IMR-90 (cell line): Measurements from ENCODE around the gene HNRNPH3. TPM values are rescaled to one million over a fixed set of nuclear protein-coding genes. Genes with fewer than 3 reads are reported as not detected.

ENCODE experiments used
- ATAC-seq: fragments of 200-7000 bp; cut with Tn5 transposase; 2 replicates; pipeline ENCODE4 v1.9.1; 2020; ENCODE audit warnings: low read depth, mild to moderate bottlenecking, moderate library complexity
- BruUV-seq: library from RNA; stranded (reverse); fragments of 400-500 nt; replicated peaks from 2 replicates; lab custom pipeline; 2021; lab: Mats Ljungman, UMichigan
- CTCF ChIA-PET: fragments of 300-600 bp; formaldehyde crosslinking; extraction: SDS; loops from one replicate; lab custom pipeline; 2021; ENCODE audit warnings: antibody characterized with exemption; lab: Yijun Ruan, JAX
- POLR2A ChIA-PET: fragments of 300-600 bp; sonication (Branson Sonifier 250); formaldehyde crosslinking; loops from one replicate; lab custom pipeline; 2022; ENCODE audit warnings: antibody characterized with exemption; ENCODE audit not compliant: unreplicated experiment; lab: Charles Lee
- DNase-seq: peaks from one replicate; pipeline ENCODE4 v3.0.0; 2013
- H2AFZ ChIP-seq: replicated peaks from 2 replicates; pipeline ENCODE3; 2013; ENCODE audit warnings: low read length, mild to moderate bottlenecking; ENCODE audit not compliant: poor library complexity
- H2AK5ac ChIP-seq: 2 replicates; pipeline ENCODE4 v1.6.1; 2013; ENCODE audit warnings: low read depth, low read length, inconsistent platforms
- H2AK9ac ChIP-seq: replicated peaks from 2 replicates; pipeline ENCODE3; 2013; ENCODE audit warnings: mild to moderate bottlenecking, low read depth, low read length, moderate library complexity; ENCODE audit not compliant: poor library complexity
- H2BK120ac ChIP-seq: 2 replicates; pipeline ENCODE4 v1.6.1; 2013; ENCODE audit warnings: low read depth, low read length, inconsistent platforms
- H2BK15ac ChIP-seq: 3 replicates; pipeline ENCODE4 v1.6.1; 2013; ENCODE audit warnings: low read depth, low read length, inconsistent platforms
- H2BK20ac ChIP-seq: 2 replicates; pipeline ENCODE4 v1.6.1; 2013; ENCODE audit warnings: low read depth, mild to moderate bottlenecking, inconsistent platforms, low read length, moderate library complexity
- H2BK5ac ChIP-seq: 2 replicates; pipeline ENCODE4 v1.6.1; 2013; ENCODE audit warnings: mild to moderate bottlenecking, low read depth, low read length, inconsistent platforms; ENCODE audit not compliant: poor library complexity, severe bottlenecking
- H3K14ac ChIP-seq: replicated peaks from 2 replicates; pipeline ENCODE4 v1.6.1; 2013; ENCODE audit warnings: low read depth, low read length, inconsistent platforms
- H3K18ac ChIP-seq: 2 replicates; pipeline ENCODE4 v1.6.1; 2013; ENCODE audit warnings: low read depth, low read length, control low read depth
- H3K23ac ChIP-seq: 2 replicates; pipeline ENCODE4 v1.6.1; 2013; ENCODE audit warnings: low read depth, low read length, inconsistent platforms
- H3K27ac ChIP-seq: 2 replicates; pipeline ENCODE4 v1.5.1; 2013; ENCODE audit warnings: mild to moderate bottlenecking, control low read depth, low read length; ENCODE audit not compliant: insufficient read depth
- H3K27me3 ChIP-seq: 2 replicates; pipeline ENCODE4 v1.6.1; 2013; ENCODE audit warnings: low read length; ENCODE audit not compliant: control insufficient read depth, insufficient read depth
- H3K36me3 ChIP-seq: 2 replicates; pipeline ENCODE4 v1.6.1; 2013; ENCODE audit warnings: low read length, mixed read lengths; ENCODE audit not compliant: control insufficient read depth, insufficient read depth
- H3K4ac ChIP-seq: 2 replicates; pipeline ENCODE4 v1.6.1; 2013; ENCODE audit warnings: low read depth, low read length, inconsistent platforms
- H3K4me1 ChIP-seq: 2 replicates; pipeline ENCODE4 v1.6.1; 2013; ENCODE audit warnings: low read length, mixed read lengths; ENCODE audit not compliant: control insufficient read depth, insufficient read depth
- H3K4me2 ChIP-seq: 2 replicates; pipeline ENCODE4 v1.6.1; 2013; ENCODE audit warnings: low read depth, mild to moderate bottlenecking, control low read depth, low read length, moderate library complexity
- H3K4me3 ChIP-seq: 2 replicates; pipeline ENCODE4 v1.5.1; 2013; ENCODE audit warnings: low read depth, mild to moderate bottlenecking, control low read depth, low read length, moderate library complexity; ENCODE audit not compliant: insufficient read depth
- H3K56ac ChIP-seq: 2 replicates; pipeline ENCODE4 v1.6.1; 2013; ENCODE audit warnings: low read length, inconsistent platforms; ENCODE audit not compliant: insufficient read depth; ENCODE audit errors: extremely low read depth
- H3K79me1 ChIP-seq, 2 experiments: 2 replicates each; pipeline ENCODE4 v1.6.1; 2013; ENCODE audit warnings: low read length in 2 of 2, inconsistent platforms in 1 of 2, low read depth in 1 of 2
- H3K9ac ChIP-seq: 2 replicates; pipeline ENCODE4 v1.6.1; 2013; ENCODE audit warnings: low read depth, low read length, control low read depth
- H3K9me1 ChIP-seq: 2 replicates; pipeline ENCODE4 v1.6.1; 2013; ENCODE audit warnings: low read length, inconsistent platforms; ENCODE audit not compliant: insufficient read depth
- H3K9me3 ChIP-seq: 2 replicates; pipeline ENCODE4 v1.6.1; 2013; ENCODE audit warnings: low read length; ENCODE audit not compliant: control insufficient read depth, insufficient read depth
- H4K20me1 ChIP-seq: 2 replicates; pipeline ENCODE4 v1.6.1; 2013; ENCODE audit warnings: low read length, inconsistent platforms; ENCODE audit not compliant: insufficient read depth
- H4K5ac ChIP-seq: 2 replicates; pipeline ENCODE4 v1.6.1; 2013; ENCODE audit warnings: mild to moderate bottlenecking, low read depth, low read length, control low read depth
- H4K8ac ChIP-seq, 2 experiments: 2 replicates each; pipeline ENCODE4 v1.6.1; 2013; ENCODE audit warnings: low read depth in 2 of 2, low read length in 2 of 2, control low read depth in 1 of 2, inconsistent platforms in 1 of 2
- H4K91ac ChIP-seq: 2 replicates; pipeline ENCODE4 v1.6.1; 2013; ENCODE audit warnings: low read depth, low read length, inconsistent platforms; ENCODE audit not compliant: insufficient read depth
- BHLHE40 ChIP-seq: fragments of 150-350 bp; IDR thresholded peaks from 2 replicates; pipeline ENCODE4 v1.6.1; 2016; ENCODE audit warnings: mild to moderate bottlenecking, low read depth, low read length
- CEBPB ChIP-seq: IDR thresholded peaks from 2 replicates; pipeline ENCODE4 v1.6.1; 2012; ENCODE audit warnings: low read depth, low read length, improper control_type of control experiment
- CHD1 ChIP-seq: IDR thresholded peaks from 2 replicates; pipeline ENCODE4 v1.6.1; 2012; ENCODE audit warnings: low read depth, low read length, improper control_type of control experiment
- CTCF ChIP-seq: conservative IDR thresholded peaks from 2 replicates; pipeline ENCODE4 v1.5.1; 2012; ENCODE audit warnings: mild to moderate bottlenecking, low read depth, low read length, improper control_type of control experiment
- FOS ChIP-seq: fragments of 150-350 bp; IDR thresholded peaks from 2 replicates; pipeline ENCODE4 v1.6.1; 2016; ENCODE audit warnings: low read depth, low read length
- MAFK ChIP-seq: IDR thresholded peaks from 2 replicates; pipeline ENCODE4 v1.6.1; 2012; ENCODE audit warnings: low read depth, low read length, improper control_type of control experiment
- MAZ ChIP-seq: IDR thresholded peaks from 2 replicates; pipeline ENCODE4 v1.6.1; 2012; ENCODE audit warnings: low read depth, mild to moderate bottlenecking, low read length, improper control_type of control experiment, moderate library complexity, borderline replicate concordance
- NFE2L2 ChIP-seq: fragments of 150-350 bp; IDR thresholded peaks from 2 replicates; pipeline ENCODE4 v1.6.1; 2016; ENCODE audit warnings: low read depth, mild to moderate bottlenecking, low read length
- POLR2A ChIP-seq: IDR thresholded peaks from 2 replicates; pipeline ENCODE4 v1.6.1; 2012; ENCODE audit warnings: mild to moderate bottlenecking, low read depth, low read length
- RAD21 ChIP-seq: IDR thresholded peaks from 2 replicates; pipeline ENCODE4 v1.6.1; 2012; ENCODE audit warnings: low read length, improper control_type of control experiment
- RCOR1 ChIP-seq: IDR thresholded peaks from 2 replicates; pipeline ENCODE4 v1.6.1; 2012; ENCODE audit warnings: mild to moderate bottlenecking, low read length, improper control_type of control experiment; ENCODE audit not compliant: insufficient replicate concordance
- RFX5 ChIP-seq: IDR thresholded peaks from 2 replicates; pipeline ENCODE4 v1.8.0; 2012; ENCODE audit warnings: low read depth, mild to moderate bottlenecking, low read length, moderate library complexity
- SMC3 ChIP-seq: fragments of 150-350 bp; IDR thresholded peaks from 2 replicates; pipeline ENCODE4 v1.6.1; 2016; ENCODE audit warnings: low read depth, mild to moderate bottlenecking, antibody characterized with exemption, low read length, moderate library complexity
- WGBS, 2 experiments: methylation state at CpG; one replicate each; pipeline versions ENCODE4 v1.1.5 to v1.1.7; 2013; ENCODE audit warnings: missing lambda C conversion rate in 2 of 2; ENCODE audit not compliant: insufficient read length in 1 of 2; ENCODE audit errors: extremely low coverage in 2 of 2; 5-methylcytosine and 5-hydroxymethylcytosine counted together
- dilution Hi-C: fragments of 300-500 bp; cut with HindIII; formaldehyde crosslinking; loops from one replicate; pipeline ENCODE4 v1.14.3; 2018; ENCODE audit warnings: low sequenced_read_pairs; ENCODE audit not compliant: unreplicated experiment
- in situ Hi-C: fragments of 300-500 bp; cut with MboI; formaldehyde crosslinking; loops from 3 replicates; pipeline ENCODE4 v1.14.3; 2019; ENCODE audit warnings: low sequenced_read_pairs, inconsistent platforms, mixed read lengths
- intact Hi-C: fragments of 100-400 bp; cut with micrococcal nuclease; formaldehyde crosslinking; loops from 2 replicates; pipeline ENCODE4 v1.10.0; 2022
- polyA plus RNA-seq, 3 experiments: library from polyadenylated mRNA; depleted of rRNA; stranded (reverse); fragments of >200 nt; gene quantifications; 2 replicates each; pipeline ENCODE4 v1.2.3, GENCODE V29; 2012; ENCODE audit warnings: low replicate concordance in 1 of 3
- total RNA-seq: library from RNA; depleted of rRNA; stranded (reverse); fragments of >200 nt; gene quantifications from 2 replicates; pipeline ENCODE4 v1.2.3, GENCODE V29; 2012
- TF ChIP-seq, protein P1 (sequence below): fragments of 150-350 bp; IDR thresholded peaks from 2 replicates; pipeline ENCODE4 v1.6.1; 2016; ENCODE audit warnings: low read depth, mild to moderate bottlenecking, low read length, moderate library complexity, borderline replicate concordance
- TF ChIP-seq, protein P2 (sequence below): fragments of 150-350 bp; IDR thresholded peaks from 2 replicates; pipeline ENCODE4 v1.6.1; 2017; ENCODE audit warnings: mild to moderate bottlenecking, antibody characterized with exemption, low read length, low read depth

HNRNPH3 gene
- total and polyA plus RNA-seq, 2 of the 4 experiments (the other 2 are of a cell fraction), result 10.6 to 142 TPM

GRCh38 chr10:68364101-68364886, 32.4 kb downstream of the HNRNPH3 start:
- Histone ChIP-seq H3K4me2 (no peak overlapping the region), H4K20me1 (no peaks in the 10 kb centered on the region), H3K14ac (no peak overlapping the region), H3K36me3 (peaks cover 30% of the 10 kb centered on the region), H3K4me3 (no peak overlapping the region), H2AK9ac (no peak overlapping the region), H2AK5ac (no peak overlapping the region), H3K27me3 (no peaks in the 10 kb centered on the region), H4K5ac (no peak overlapping the region), H2BK5ac (no peak overlapping the region), H4K8ac (no peak overlapping the region), H3K23ac (no peak overlapping the region), H3K9me1 (no peaks in the 10 kb centered on the region), H2BK120ac (no peak overlapping the region), H3K18ac (no peak overlapping the region), H3K9ac (no peak overlapping the region), H2AFZ (no peak overlapping the region), H3K79me1 (peaks cover 0 to 2% of the 10 kb centered on the region in 2 experiments; a peak in 1 of 4 replicates), H2BK15ac (no peak overlapping the region), H3K4ac (no peak overlapping the region), H2BK20ac (no peak overlapping the region), H3K4me1 (no peaks in the 10 kb centered on the region), H3K56ac (no peak overlapping the region), H3K27ac (no peak overlapping the region), H3K9me3 (no peaks in the 10 kb centered on the region), H4K91ac (no peak overlapping the region)
- ATAC-seq (peak; percentile 17; the same call in 1 of the 2 replicates), DNase-seq (no peak)
- dilution Hi-C loops (no loop called here), intact Hi-C loops (no loop called here), in situ Hi-C loops (no loop called here)
- 85% methylated on average over 2 of the region's 3 CpGs; no CpG with 5 or more reads in 1 of the 2 experiments for whole genome bisulfite sequencing, 2 experiments
- CTCF ChIA-PET, result no interaction called here
- no TSS peak for BruUV-seq
- POLR2A ChIA-PET, result no interaction called here
- TF ChIP-seq MAZ (no peak), RAD21 (no peak), CEBPB (no peak), POLR2A (no peak), CHD1 (no peak), RFX5 (no peak), BHLHE40 (no peak), RCOR1 (no peak), CTCF (no peak), MAFK (no peak), FOS (no peak), SMC3 (no peak), NFE2L2 (no peak)
- TF ChIP-seq, protein P1, sequence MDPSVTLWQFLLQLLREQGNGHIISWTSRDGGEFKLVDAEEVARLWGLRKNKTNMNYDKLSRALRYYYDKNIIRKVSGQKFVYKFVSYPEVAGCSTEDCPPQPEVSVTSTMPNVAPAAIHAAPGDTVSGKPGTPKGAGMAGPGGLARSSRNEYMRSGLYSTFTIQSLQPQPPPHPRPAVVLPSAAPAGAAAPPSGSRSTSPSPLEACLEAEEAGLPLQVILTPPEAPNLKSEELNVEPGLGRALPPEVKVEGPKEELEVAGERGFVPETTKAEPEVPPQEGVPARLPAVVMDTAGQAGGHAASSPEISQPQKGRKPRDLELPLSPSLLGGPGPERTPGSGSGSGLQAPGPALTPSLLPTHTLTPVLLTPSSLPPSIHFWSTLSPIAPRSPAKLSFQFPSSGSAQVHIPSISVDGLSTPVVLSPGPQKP, result no peak
- TF ChIP-seq, protein P2, sequence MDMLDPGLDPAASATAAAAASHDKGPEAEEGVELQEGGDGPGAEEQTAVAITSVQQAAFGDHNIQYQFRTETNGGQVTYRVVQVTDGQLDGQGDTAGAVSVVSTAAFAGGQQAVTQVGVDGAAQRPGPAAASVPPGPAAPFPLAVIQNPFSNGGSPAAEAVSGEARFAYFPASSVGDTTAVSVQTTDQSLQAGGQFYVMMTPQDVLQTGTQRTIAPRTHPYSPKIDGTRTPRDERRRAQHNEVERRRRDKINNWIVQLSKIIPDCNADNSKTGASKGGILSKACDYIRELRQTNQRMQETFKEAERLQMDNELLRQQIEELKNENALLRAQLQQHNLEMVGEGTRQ, result no peak
